Measurements from ENCODE around the gene RACGAP1.

Gene RACGAP1

DNA sequence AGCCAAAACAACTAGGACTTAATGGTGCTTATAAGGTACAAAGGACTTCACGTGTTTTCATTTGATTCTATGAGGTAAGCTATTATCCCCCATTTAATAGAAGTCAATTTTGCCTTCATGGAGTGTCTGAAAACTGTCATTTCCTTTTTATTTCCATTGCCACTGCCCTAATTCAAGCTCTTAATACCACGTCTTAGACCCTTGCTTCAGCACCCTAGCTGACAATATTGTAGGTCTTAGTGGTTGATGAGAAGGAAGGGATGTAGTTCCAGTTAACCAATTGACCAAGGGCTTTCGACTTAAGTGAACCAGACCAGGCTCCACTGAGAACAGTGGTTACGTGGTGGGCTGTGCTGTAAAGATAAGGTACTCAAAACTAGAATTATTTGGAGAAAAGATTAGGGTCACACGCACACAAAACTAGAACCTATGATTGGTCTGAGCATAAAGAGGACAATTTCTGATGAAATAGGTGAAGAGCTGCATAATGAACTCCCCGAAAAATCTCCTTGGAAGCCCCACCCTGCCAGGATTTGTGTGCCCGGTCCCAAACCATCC is 22.5 kb upstream of the RACGAP1 start:
- ATAC-seq (ENCODE audit: low read depth): no peak

GRCh38 chr12:50043854-50044253 is 18.6 kb upstream of the RACGAP1 start:
- DNase-seq (ENCODE audit: low spot score) (no peak), ATAC-seq (ENCODE audit: low read depth) (no peak)
- TF ChIP-seq CTCF (IDR thresholded peaks at IDR 0.05; ENCODE audit: poor library complexity, severe bottlenecking): no peak
- no peaks in the 10 kb centered on the region for H3K27me3 ChIP-seq (ENCODE audit: insufficient read depth, poor library complexity, severe bottlenecking)
- H3K9me3 ChIP-seq (ENCODE audit: severe bottlenecking): no peaks in the 10 kb centered on the region
- no peak overlapping the region for H3K4me3 ChIP-seq (ENCODE audit: severe bottlenecking)
- no peaks in the 10 kb centered on the region for H3K36me3 ChIP-seq (ENCODE audit: low read depth)
- peaks cover 5% of the 10 kb centered on the region for H3K4me1 ChIP-seq (ENCODE audit: insufficient read depth, poor library complexity, severe bottlenecking)
- H3K27ac ChIP-seq (ENCODE audit: poor library complexity, severe bottlenecking): no peak overlapping the region

More for the DNA sequence above, 22.5 kb upstream of the RACGAP1 start:
- Histone ChIP-seq H3K9me3 (ENCODE audit: severe bottlenecking) (no peaks in the 10 kb centered on the region), H3K27ac (ENCODE audit: poor library complexity, severe bottlenecking) (no peak overlapping the region), H3K36me3 (ENCODE audit: low read depth) (no peaks in the 10 kb centered on the region), H3K4me1 (ENCODE audit: insufficient read depth, poor library complexity, severe bottlenecking) (no peaks in the 10 kb centered on the region), H3K27me3 (ENCODE audit: insufficient read depth, poor library complexity, severe bottlenecking) (no peaks in the 10 kb centered on the region), H3K4me3 (ENCODE audit: severe bottlenecking) (no peak overlapping the region)
- no peak for DNase-seq (ENCODE audit: low spot score)
- no peak for TF ChIP-seq CTCF (IDR thresholded peaks at IDR 0.05; ENCODE audit: poor library complexity, severe bottlenecking)

- DNase-seq (ENCODE audit: low spot score): no peak
- no peak overlapping the region for H3K4me3 ChIP-seq (ENCODE audit: severe bottlenecking)
- no peaks in the 10 kb centered on the region for H3K36me3 ChIP-seq (ENCODE audit: low read depth)
- no peaks in the 10 kb centered on the region for H3K27me3 ChIP-seq (ENCODE audit: insufficient read depth, poor library complexity, severe bottlenecking)
- H3K4me1 ChIP-seq (ENCODE audit: insufficient read depth, poor library complexity, severe bottlenecking): peaks cover 7% of the 10 kb centered on the region
- H3K9me3 ChIP-seq (ENCODE audit: severe bottlenecking): no peaks in the 10 kb centered on the region
- no peak for TF ChIP-seq CTCF (IDR thresholded peaks at IDR 0.05; ENCODE audit: poor library complexity, severe bottlenecking)
- ATAC-seq (ENCODE audit: low read depth): no peak
- H3K27ac ChIP-seq (ENCODE audit: poor library complexity, severe bottlenecking): no peak overlapping the region
Observed at GRCh38 chr12:50043308-50043707, 18.0 kb upstream of the RACGAP1 start.

- no peak for TF ChIP-seq CTCF (IDR thresholded peaks at IDR 0.05; ENCODE audit: poor library complexity, severe bottlenecking)
- H3K9me3 ChIP-seq (ENCODE audit: severe bottlenecking): no peaks in the 10 kb centered on the region
- peaks cover 7% of the 10 kb centered on the region for H3K4me1 ChIP-seq (ENCODE audit: insufficient read depth, poor library complexity, severe bottlenecking)
- no peaks in the 10 kb centered on the region for H3K27me3 ChIP-seq (ENCODE audit: insufficient read depth, poor library complexity, severe bottlenecking)
- H3K4me3 ChIP-seq (ENCODE audit: severe bottlenecking): no peak overlapping the region
- DNase-seq (ENCODE audit: low spot score) (no peak), ATAC-seq (ENCODE audit: low read depth) (no peak)
- no peaks in the 10 kb centered on the region for H3K36me3 ChIP-seq (ENCODE audit: low read depth)
- no peak overlapping the region for H3K27ac ChIP-seq (ENCODE audit: poor library complexity, severe bottlenecking)
Observed at GRCh38 chr12:50042693-50043092, 17.4 kb upstream of the RACGAP1 start.

GRCh38 chr12:50041962-50042361 is 16.7 kb upstream of the RACGAP1 start:
- ATAC-seq (ENCODE audit: low read depth): no peak
- no peaks in the 10 kb centered on the region for H3K36me3 ChIP-seq (ENCODE audit: low read depth)
- TF ChIP-seq CTCF (IDR thresholded peaks at IDR 0.05; ENCODE audit: poor library complexity, severe bottlenecking): no peak
- DNase-seq (ENCODE audit: low spot score): no peak
- no peaks in the 10 kb centered on the region for H3K9me3 ChIP-seq (ENCODE audit: severe bottlenecking)
- no peaks in the 10 kb centered on the region for H3K27me3 ChIP-seq (ENCODE audit: insufficient read depth, poor library complexity, severe bottlenecking)
- no peak overlapping the region for H3K27ac ChIP-seq (ENCODE audit: poor library complexity, severe bottlenecking)
- H3K4me3 ChIP-seq (ENCODE audit: severe bottlenecking): no peak overlapping the region
- H3K4me1 ChIP-seq (ENCODE audit: insufficient read depth, poor library complexity, severe bottlenecking): peaks cover 7% of the 10 kb centered on the region
